A673 (cell line): ENCODE data around the gene SYNGR3. TPM values are rescaled to one million over a fixed set of nuclear protein-coding genes. Genes with fewer than 3 reads are reported as not detected.

Experiments used
- BruUV-seq: library from RNA; stranded (reverse); fragments of 400-500 nt; replicated peaks from 2 replicates; lab custom pipeline; 2021; lab: Mats Ljungman, UMichigan
- CTCF ChIA-PET: fragments of 300-600 bp; sonication (Branson Sonifier 250); formaldehyde crosslinking; loops from one replicate; lab custom pipeline; 2022; ENCODE audit warnings: antibody characterized with exemption; lab: Charles Lee
- POLR2A ChIA-PET: fragments of 300-600 bp; sonication (Branson Sonifier 250); formaldehyde crosslinking; loops from one replicate; lab custom pipeline; 2022; ENCODE audit warnings: antibody characterized with exemption; ENCODE audit not compliant: low non-redundant PET; lab: Charles Lee
- DNase-seq: peaks from one replicate; pipeline ENCODE4 v3.0.0-alpha.2; 2015; ENCODE audit warnings: low spot score
- H3K27ac ChIP-seq: fragments of 200-600 bp; sonication (generic); 2 replicates; pipeline ENCODE4 v1.5.1; 2016; ENCODE audit warnings: mixed run types, low read depth, mild to moderate bottlenecking, mixed read lengths, antibody characterized with exemption, low read length; ENCODE audit not compliant: poor library complexity, severe bottlenecking
- H3K27me3 ChIP-seq: fragments of 200-600 bp; sonication (generic); replicated peaks from 2 replicates; pipeline ENCODE4 v1.6.1; 2017; ENCODE audit warnings: mixed run types, low read depth, mild to moderate bottlenecking, mixed read lengths, antibody characterized with exemption, low read length; ENCODE audit not compliant: insufficient read depth, poor library complexity
- H3K36me3 ChIP-seq: fragments of 200-600 bp; sonication (generic); 2 replicates; pipeline ENCODE4 v1.6.1; 2016; ENCODE audit warnings: mixed run types, mild to moderate bottlenecking, mixed read lengths, antibody characterized with exemption, low read length; ENCODE audit not compliant: insufficient read depth, poor library complexity, severe bottlenecking
- H3K4me1 ChIP-seq: fragments of 200-600 bp; sonication (generic); 2 replicates; pipeline ENCODE4 v1.6.1; 2017; ENCODE audit warnings: mixed run types, mild to moderate bottlenecking, mixed read lengths, antibody characterized with exemption, low read length; ENCODE audit not compliant: insufficient read depth, poor library complexity, severe bottlenecking
- H3K4me3 ChIP-seq: fragments of 200-600 bp; sonication (generic); 2 replicates; pipeline ENCODE4 v1.5.1; 2016; ENCODE audit warnings: low read depth, mixed run types, mild to moderate bottlenecking, mixed read lengths, low read length; ENCODE audit not compliant: poor library complexity, severe bottlenecking
- H3K9me3 ChIP-seq: fragments of 200-600 bp; sonication (generic); 2 replicates; pipeline ENCODE4 v1.6.1; 2016; ENCODE audit warnings: mixed run types, low read depth, mild to moderate bottlenecking, mixed read lengths, antibody characterized with exemption, low read length; ENCODE audit not compliant: poor library complexity, severe bottlenecking
- EZH2 ChIP-seq: fragments of 200-600 bp; sonication (generic); IDR thresholded peaks from 2 replicates; pipeline ENCODE4 v1.6.1; 2017; ENCODE audit warnings: borderline replicate concordance, low read depth, mild to moderate bottlenecking, mixed read lengths, antibody characterized with exemption, low read length; ENCODE audit not compliant: poor library complexity, severe bottlenecking
- intact Hi-C: fragments of 100-400 bp; cut with micrococcal nuclease; formaldehyde crosslinking; loops from one replicate; pipeline ENCODE4 v1.10.0; 2022; ENCODE audit not compliant: unreplicated experiment
- total RNA-seq: library from RNA; stranded (reverse); gene quantifications from 2 replicates; pipeline ENCODE4 v1.2.3, GENCODE V29; 2021
- TF ChIP-seq, protein P1 (sequence below): fragments of 300-800, 200-600 bp; sonication (generic); conservative IDR thresholded peaks from 2 replicates; pipeline ENCODE4 v1.5.1; 2017; ENCODE audit warnings: low read depth, mild to moderate bottlenecking, antibody characterized with exemption, low read length, moderate library complexity, mixed read lengths

Gene SYNGR3
- total RNA-seq, 1 experiment from 2014 or later = 1.4 TPM

- ChIA-PET POLR2A (interaction anchor here (0.6 kb wide), 1 partner anchor 1425 kb away, joined by 4 read pairs; no protein-coding TSS in a partner anchor), CTCF (no interaction called here)
- H3K4me1 ChIP-seq = peaks cover 21% of the 10 kb centered on the region
- TF ChIP-seq, protein P1, sequence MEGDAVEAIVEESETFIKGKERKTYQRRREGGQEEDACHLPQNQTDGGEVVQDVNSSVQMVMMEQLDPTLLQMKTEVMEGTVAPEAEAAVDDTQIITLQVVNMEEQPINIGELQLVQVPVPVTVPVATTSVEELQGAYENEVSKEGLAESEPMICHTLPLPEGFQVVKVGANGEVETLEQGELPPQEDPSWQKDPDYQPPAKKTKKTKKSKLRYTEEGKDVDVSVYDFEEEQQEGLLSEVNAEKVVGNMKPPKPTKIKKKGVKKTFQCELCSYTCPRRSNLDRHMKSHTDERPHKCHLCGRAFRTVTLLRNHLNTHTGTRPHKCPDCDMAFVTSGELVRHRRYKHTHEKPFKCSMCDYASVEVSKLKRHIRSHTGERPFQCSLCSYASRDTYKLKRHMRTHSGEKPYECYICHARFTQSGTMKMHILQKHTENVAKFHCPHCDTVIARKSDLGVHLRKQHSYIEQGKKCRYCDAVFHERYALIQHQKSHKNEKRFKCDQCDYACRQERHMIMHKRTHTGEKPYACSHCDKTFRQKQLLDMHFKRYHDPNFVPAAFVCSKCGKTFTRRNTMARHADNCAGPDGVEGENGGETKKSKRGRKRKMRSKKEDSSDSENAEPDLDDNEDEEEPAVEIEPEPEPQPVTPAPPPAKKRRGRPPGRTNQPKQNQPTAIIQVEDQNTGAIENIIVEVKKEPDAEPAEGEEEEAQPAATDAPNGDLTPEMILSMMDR = no peak
- no peak for TF ChIP-seq EZH2
- H3K36me3 ChIP-seq = no peaks in the 10 kb centered on the region
- no peak for DNase-seq
- H3K27me3 ChIP-seq = no peaks in the 10 kb centered on the region
- intact Hi-C loops = no loop called here
- H3K4me3 ChIP-seq = no peak overlapping the region
- BruUV-seq = no TSS peak
- H3K9me3 ChIP-seq = no peaks in the 10 kb centered on the region
- H3K27ac ChIP-seq = no peak overlapping the region
Observed at GRCh38 chr16:2025251-2025650, 35.5 kb downstream of the SYNGR3 start.

GRCh38 chr16:2025878-2026460 is 36.2 kb downstream of the SYNGR3 start:
- ChIA-PET POLR2A (interaction anchor here (0.6 kb wide), 1 partner anchor 1425 kb away, joined by 4 read pairs; no protein-coding TSS in a partner anchor), CTCF (interaction anchor here (0.5 kb wide), 1 partner anchor 127 kb away, joined by 3 read pairs; no protein-coding TSS in a partner anchor)
- no peak overlapping the region for H3K4me3 ChIP-seq
- no TSS peak for BruUV-seq
- no peak for DNase-seq
- intact Hi-C loops = no loop called here
- no peaks in the 10 kb centered on the region for H3K9me3 ChIP-seq
- H3K36me3 ChIP-seq = no peaks in the 10 kb centered on the region
- no peaks in the 10 kb centered on the region for H3K27me3 ChIP-seq
- no peak overlapping the region for H3K27ac ChIP-seq
- peaks cover 25% of the 10 kb centered on the region for H3K4me1 ChIP-seq
- TF ChIP-seq, protein P1 = no peak
- no peak for TF ChIP-seq EZH2

DNA sequence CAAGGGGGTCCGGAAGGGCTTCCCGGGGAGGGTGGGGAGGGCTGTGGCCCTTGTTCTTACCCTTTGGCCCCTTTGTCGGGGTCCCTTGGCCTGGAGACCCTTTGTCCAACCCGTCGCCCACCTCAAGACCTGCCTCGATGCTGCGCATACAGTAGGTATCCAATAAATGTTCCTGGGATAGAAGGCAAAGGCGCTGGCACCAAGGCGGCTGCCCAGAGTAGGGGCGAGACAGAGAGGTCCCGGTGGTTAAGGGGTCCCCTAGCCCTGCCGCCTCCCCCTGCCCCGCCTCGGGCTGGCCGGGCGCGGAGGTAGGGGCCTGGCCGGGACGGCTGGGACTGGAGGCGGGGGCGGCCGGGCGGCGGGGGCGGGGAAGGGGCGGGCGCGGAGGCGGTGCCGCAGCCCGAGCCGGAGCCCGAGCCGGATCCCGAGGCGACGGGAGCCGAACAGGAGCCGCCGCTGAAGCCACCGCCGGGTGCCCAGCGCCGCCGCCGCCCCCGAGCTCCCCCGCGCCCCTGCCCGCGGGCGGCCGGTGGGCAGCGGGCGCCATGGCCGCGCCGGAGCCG is 36.8 kb downstream of the SYNGR3 start, which contains the start of gene NHERF2:
TSS of gene NHERF2 (plus strand) at position 442 of the 563 bp plus-strand sequence. CDS start at position 546, 104 bp downstream.
- TF ChIP-seq, protein P1 = no peak
- Histone ChIP-seq H3K4me1 (peaks cover 27% of the 10 kb centered on the region), H3K9me3 (no peaks in the 10 kb centered on the region), H3K27me3 (no peaks in the 10 kb centered on the region), H3K27ac (no peak within 1 kb of the TSS), H3K4me3 (peak within 1 kb of the TSS; percentile 57), H3K36me3 (no peaks in the 10 kb centered on the region)
- BruUV-seq = no TSS peak
- intact Hi-C loops = no loop called here
- ChIA-PET CTCF (interaction anchor here (0.5 to 1.2 kb wide), 2 partner anchors 114 to 169 kb away, joined by 3 read pairs; no protein-coding TSS in a partner anchor), POLR2A (no interaction called here)
- DNase-seq = peak; percentile 55
